ENCODE results near the gene TTLL4.

The TTLL4 gene

DNA sequence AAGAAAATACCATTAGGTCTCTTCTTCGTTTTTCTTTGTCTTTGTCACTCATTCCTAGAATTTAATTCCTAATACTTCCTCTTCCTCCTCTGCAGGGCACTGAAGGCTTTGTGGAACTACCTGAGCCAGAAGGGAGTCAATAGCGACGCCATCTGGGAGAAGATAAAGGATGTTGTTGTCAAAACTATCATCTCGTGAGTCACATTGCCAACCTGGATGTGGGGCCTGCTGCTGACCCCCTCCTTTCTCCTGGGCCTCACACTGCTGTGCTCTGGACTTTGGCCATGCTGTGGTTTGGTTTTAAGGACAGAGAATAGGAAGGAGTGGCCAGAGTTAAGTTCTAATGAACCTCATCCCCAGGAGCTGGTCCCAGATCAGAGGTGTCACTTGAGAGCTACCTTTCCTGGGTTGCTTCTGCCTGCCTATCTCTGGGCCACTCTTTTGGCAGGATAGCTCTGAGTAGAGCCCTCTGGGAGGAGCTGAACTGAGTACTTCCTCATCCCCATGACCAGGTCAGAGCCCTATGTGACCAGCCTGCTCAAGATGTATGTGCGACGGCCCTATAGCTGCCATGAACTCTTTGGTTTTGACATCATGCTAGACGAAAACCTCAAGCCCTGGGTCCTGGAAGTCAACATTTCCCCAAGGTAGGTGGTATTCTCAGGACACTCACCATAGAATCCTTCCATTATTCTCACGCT lies 38.3 kb downstream of the TTLL4 start:
- Histone ChIP-seq H3K23ac (ENCODE audit: low read length in 2 of 2) (no peak overlapping the region), H3K14ac (ENCODE audit: low read length in 2 of 2) (no peak overlapping the region), H2BK15ac (ENCODE audit: low read depth, poor library complexity, severe bottlenecking) (no peak overlapping the region), H4K8ac (ENCODE audit: low read length) (no peak overlapping the region), H3K27me3 (ENCODE audit: control insufficient read depth in 1 of 2, insufficient read depth in 1 of 2, low read length in 2 of 2) (no peaks in the 10 kb centered on the region), H2BK5ac (ENCODE audit: low read depth, low read length, poor library complexity, severe bottlenecking) (no peak overlapping the region), H3K4me1 (ENCODE audit: control insufficient read depth, insufficient read depth, low read depth, low read length) (no peaks in the 10 kb centered on the region), H3K9ac (ENCODE audit: low read length) (no peak overlapping the region), H2BK120ac (ENCODE audit: low read depth, low read length) (no peak overlapping the region), H2AFZ (ENCODE audit: low read depth, low read length) (no peak overlapping the region), H3K4me3 (ENCODE audit: insufficient read depth in 1 of 2, low read depth in 1 of 2, low read length in 2 of 2) (no peak overlapping the region), H3K79me1 (replicated peaks; ENCODE audit: low read length, poor library complexity, severe bottlenecking) (peaks cover 11% of the 10 kb centered on the region), H3K36me3 (ENCODE audit: control insufficient read depth in 1 of 2, insufficient read depth in 2 of 2, low read depth in 1 of 2, low read length in 2 of 2) (peaks cover 70 to 93% of the 10 kb centered on the region in 2 experiments), H3K4ac (ENCODE audit: low read depth in 1 of 2, low read length in 2 of 2) (no peak overlapping the region), H4K91ac (ENCODE audit: low read length) (no peak overlapping the region), H3K4me2 (ENCODE audit: low read length, poor library complexity, severe bottlenecking) (no peak overlapping the region), H3K9me3 (ENCODE audit: control insufficient read depth, low read length) (no peaks in the 10 kb centered on the region), H3K18ac (ENCODE audit: low read depth in 1 of 2, low read length in 2 of 2) (no peak overlapping the region), H2AK5ac (ENCODE audit: low read length, severe bottlenecking) (no peak overlapping the region), H3K27ac (ENCODE audit: low read length, poor library complexity, severe bottlenecking) (no peak overlapping the region), H2BK12ac (ENCODE audit: low read length in 2 of 2) (no peak overlapping the region)
- WGBS, result 97% methylated on average over 7 of the region's 8 CpGs
- no peak for DNase-seq

DNA sequence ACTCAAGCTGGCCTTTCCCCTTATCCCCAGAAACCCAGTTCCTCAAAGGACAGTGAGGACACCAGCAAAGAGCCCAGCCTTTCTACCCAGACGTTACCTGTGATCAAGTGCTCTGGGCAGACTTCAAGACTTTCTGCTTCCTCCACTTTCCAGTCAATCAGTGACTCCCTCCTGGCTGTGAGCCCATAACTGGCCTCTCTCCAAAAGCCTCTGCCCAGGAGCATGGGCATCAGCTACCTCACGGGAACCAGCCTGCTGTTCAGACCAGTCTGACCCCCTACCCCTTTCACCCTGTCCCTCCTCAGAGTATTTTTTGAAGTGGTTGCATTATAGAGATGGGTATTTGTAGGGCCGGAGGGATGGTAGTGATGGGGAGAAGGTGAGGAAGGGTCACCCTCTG lies 43.6 kb downstream of the TTLL4 start:
- 94% methylated on average over 2 of the region's 3 CpGs for WGBS
- H2BK120ac ChIP-seq (ENCODE audit: low read depth, low read length), result no peak overlapping the region
- H3K9ac ChIP-seq (ENCODE audit: low read length), result no peak overlapping the region
- peaks cover 61 to 79% of the 10 kb centered on the region in 2 experiments for H3K36me3 ChIP-seq (ENCODE audit: control insufficient read depth in 1 of 2, insufficient read depth in 2 of 2, low read depth in 1 of 2, low read length in 2 of 2)
- no peak overlapping the region for H2AK5ac ChIP-seq (ENCODE audit: low read length, severe bottlenecking)
- no peak overlapping the region for H3K27ac ChIP-seq (ENCODE audit: low read length, poor library complexity, severe bottlenecking)
- no peak overlapping the region for H3K18ac ChIP-seq (ENCODE audit: low read depth in 1 of 2, low read length in 2 of 2)
- H3K9me3 ChIP-seq (ENCODE audit: control insufficient read depth, low read length), result no peaks in the 10 kb centered on the region
- no peak for DNase-seq
- H3K79me1 ChIP-seq (replicated peaks; ENCODE audit: low read length, poor library complexity, severe bottlenecking), result peaks cover 2% of the 10 kb centered on the region
- H3K4me3 ChIP-seq (ENCODE audit: insufficient read depth in 1 of 2, low read depth in 1 of 2, low read length in 2 of 2), result no peak overlapping the region
- no peak overlapping the region for H4K91ac ChIP-seq (ENCODE audit: low read length)
- H2BK12ac ChIP-seq (ENCODE audit: low read length in 2 of 2), result no peak overlapping the region
- no peaks in the 10 kb centered on the region for H3K4me1 ChIP-seq (ENCODE audit: control insufficient read depth, insufficient read depth, low read depth, low read length)
- no peak overlapping the region for H2BK5ac ChIP-seq (ENCODE audit: low read depth, low read length, poor library complexity, severe bottlenecking)
- no peak overlapping the region for H2AFZ ChIP-seq (ENCODE audit: low read depth, low read length)
- H3K27me3 ChIP-seq (ENCODE audit: control insufficient read depth in 1 of 2, insufficient read depth in 1 of 2, low read length in 2 of 2), result no peaks in the 10 kb centered on the region
- no peak overlapping the region for H3K23ac ChIP-seq (ENCODE audit: low read length in 2 of 2)
- no peak overlapping the region for H4K8ac ChIP-seq (ENCODE audit: low read length)
- no peak overlapping the region for H2BK15ac ChIP-seq (ENCODE audit: low read depth, poor library complexity, severe bottlenecking)
- H3K4me2 ChIP-seq (ENCODE audit: low read length, poor library complexity, severe bottlenecking), result no peak overlapping the region
- no peak overlapping the region for H3K4ac ChIP-seq (ENCODE audit: low read depth in 1 of 2, low read length in 2 of 2)
- H3K14ac ChIP-seq (ENCODE audit: low read length in 2 of 2), result no peak overlapping the region

GRCh38 chr2:218754781-218755180 lies 44.1 kb downstream of the TTLL4 start:
- no peak overlapping the region for H4K8ac ChIP-seq (ENCODE audit: low read length)
- H4K91ac ChIP-seq (ENCODE audit: low read length), result no peak overlapping the region
- no peaks in the 10 kb centered on the region for H3K27me3 ChIP-seq (ENCODE audit: control insufficient read depth in 1 of 2, insufficient read depth in 1 of 2, low read length in 2 of 2)
- H3K23ac ChIP-seq (ENCODE audit: low read length in 2 of 2), result no peak overlapping the region
- H3K18ac ChIP-seq (ENCODE audit: low read depth in 1 of 2, low read length in 2 of 2), result no peak overlapping the region
- H2AFZ ChIP-seq (ENCODE audit: low read depth, low read length), result no peak overlapping the region
- H3K4me1 ChIP-seq (ENCODE audit: control insufficient read depth, insufficient read depth, low read depth, low read length), result no peaks in the 10 kb centered on the region
- H2BK5ac ChIP-seq (ENCODE audit: low read depth, low read length, poor library complexity, severe bottlenecking), result no peak overlapping the region
- no peak overlapping the region for H3K4me2 ChIP-seq (ENCODE audit: low read length, poor library complexity, severe bottlenecking)
- H3K36me3 ChIP-seq (ENCODE audit: control insufficient read depth in 1 of 2, insufficient read depth in 2 of 2, low read depth in 1 of 2, low read length in 2 of 2), result peaks cover 57 to 74% of the 10 kb centered on the region in 2 experiments
- H3K4ac ChIP-seq (ENCODE audit: low read depth in 1 of 2, low read length in 2 of 2), result no peak overlapping the region
- no peaks in the 10 kb centered on the region for H3K9me3 ChIP-seq (ENCODE audit: control insufficient read depth, low read length)
- 98% methylated on average over 6 of the region's 7 CpGs for WGBS
- H3K9ac ChIP-seq (ENCODE audit: low read length), result no peak overlapping the region
- H2BK120ac ChIP-seq (ENCODE audit: low read depth, low read length), result no peak overlapping the region
- peaks cover 2% of the 10 kb centered on the region for H3K79me1 ChIP-seq (replicated peaks; ENCODE audit: low read length, poor library complexity, severe bottlenecking)
- H2BK15ac ChIP-seq (ENCODE audit: low read depth, poor library complexity, severe bottlenecking), result no peak overlapping the region
- no peak overlapping the region for H3K14ac ChIP-seq (ENCODE audit: low read length in 2 of 2)
- H3K27ac ChIP-seq (ENCODE audit: low read length, poor library complexity, severe bottlenecking), result no peak overlapping the region
- no peak overlapping the region for H2AK5ac ChIP-seq (ENCODE audit: low read length, severe bottlenecking)
- no peak overlapping the region for H2BK12ac ChIP-seq (ENCODE audit: low read length in 2 of 2)
- no peak for DNase-seq
- H3K4me3 ChIP-seq (ENCODE audit: insufficient read depth in 1 of 2, low read depth in 1 of 2, low read length in 2 of 2), result no peak overlapping the region

DNA sequence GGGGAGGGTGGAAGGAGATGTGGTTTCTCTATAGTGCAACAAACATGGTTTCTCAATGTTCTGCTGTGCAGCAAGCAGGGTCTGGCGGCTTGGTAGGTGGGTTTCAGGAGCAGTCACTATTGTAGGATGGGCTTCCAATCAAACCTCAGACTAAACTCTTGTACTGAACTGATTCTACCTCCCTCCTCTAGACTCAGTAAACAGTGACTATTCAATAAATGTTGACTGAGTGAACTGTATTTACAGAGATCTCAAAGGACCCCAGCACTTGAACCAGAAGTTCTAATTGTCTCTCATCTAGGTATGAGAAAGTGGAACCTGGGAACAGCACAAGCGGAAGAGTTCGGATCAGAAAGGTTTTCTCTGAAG lies 44.5 kb downstream of the TTLL4 start:
- Histone ChIP-seq H3K23ac (ENCODE audit: low read length in 2 of 2) (no peak overlapping the region), H4K8ac (ENCODE audit: low read length) (no peak overlapping the region), H3K36me3 (ENCODE audit: control insufficient read depth in 1 of 2, insufficient read depth in 2 of 2, low read depth in 1 of 2, low read length in 2 of 2) (peaks cover 53 to 70% of the 10 kb centered on the region in 2 experiments), H3K18ac (ENCODE audit: low read depth in 1 of 2, low read length in 2 of 2) (no peak overlapping the region), H2AFZ (ENCODE audit: low read depth, low read length) (no peak overlapping the region), H2BK12ac (ENCODE audit: low read length in 2 of 2) (no peak overlapping the region), H4K91ac (ENCODE audit: low read length) (no peak overlapping the region), H3K27ac (ENCODE audit: low read length, poor library complexity, severe bottlenecking) (no peak overlapping the region), H2BK5ac (ENCODE audit: low read depth, low read length, poor library complexity, severe bottlenecking) (no peak overlapping the region), H3K79me1 (replicated peaks; ENCODE audit: low read length, poor library complexity, severe bottlenecking) (peaks cover 2% of the 10 kb centered on the region), H3K4me2 (ENCODE audit: low read length, poor library complexity, severe bottlenecking) (no peak overlapping the region), H3K9ac (ENCODE audit: low read length) (no peak overlapping the region), H3K4me1 (ENCODE audit: control insufficient read depth, insufficient read depth, low read depth, low read length) (no peaks in the 10 kb centered on the region), H3K4me3 (ENCODE audit: insufficient read depth in 1 of 2, low read depth in 1 of 2, low read length in 2 of 2) (no peak overlapping the region), H3K4ac (ENCODE audit: low read depth in 1 of 2, low read length in 2 of 2) (no peak overlapping the region), H3K27me3 (ENCODE audit: control insufficient read depth in 1 of 2, insufficient read depth in 1 of 2, low read length in 2 of 2) (no peaks in the 10 kb centered on the region), H2BK120ac (ENCODE audit: low read depth, low read length) (no peak overlapping the region), H2AK5ac (ENCODE audit: low read length, severe bottlenecking) (no peak overlapping the region), H2BK15ac (ENCODE audit: low read depth, poor library complexity, severe bottlenecking) (no peak overlapping the region), H3K14ac (ENCODE audit: low read length in 2 of 2) (no peak overlapping the region), H3K9me3 (ENCODE audit: control insufficient read depth, low read length) (no peaks in the 10 kb centered on the region)
- DNase-seq, result no peak
- WGBS, result 97% methylated on average over 2 of the region's 3 CpGs
